ENCODE data around the gene GAB2. TPM values are rescaled to one million over a fixed set of nuclear protein-coding genes. Genes with fewer than 3 reads are reported as not detected.
A peak's percentile ranks its signal among the peaks of the same experiment; 100 is the strongest.

Gene GAB2
- total and polyA plus RNA-seq, 8 donors: 2.2 to 19.3 (median 8.6) TPM

DNA sequence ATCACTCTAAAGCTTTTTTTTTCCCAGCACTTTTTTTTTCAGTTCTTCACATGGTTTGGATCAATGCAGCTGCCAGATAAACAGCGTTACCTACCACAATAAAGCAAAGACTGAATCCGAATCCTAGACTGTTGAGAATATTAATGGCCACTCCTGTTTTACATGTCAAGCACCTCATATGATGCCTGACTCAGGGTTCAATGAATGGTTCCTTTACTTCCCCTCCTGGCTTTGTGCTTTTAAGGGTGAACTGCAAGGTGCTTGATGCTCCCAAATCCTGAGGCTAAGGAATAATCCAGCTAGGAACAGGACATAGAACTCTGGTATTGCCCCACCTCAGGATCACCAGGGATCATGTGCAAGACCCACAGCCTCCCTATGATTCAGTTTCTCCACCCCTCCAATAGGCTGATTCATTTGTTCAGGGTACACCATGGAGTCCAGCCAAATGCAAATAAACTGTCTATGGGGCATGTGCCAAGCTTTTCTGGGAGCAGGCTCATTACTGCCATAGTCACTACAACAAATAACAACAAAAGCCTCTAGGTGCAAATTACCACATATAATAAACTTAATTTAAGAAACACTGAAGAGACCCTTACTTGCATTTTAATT lies 104.3 kb downstream of the GAB2 start:
- Histone ChIP-seq H3K4me3 (no peak overlapping the region), H3K9me3 (no peaks in the 10 kb centered on the region), H3K4me1 (peaks cover 27 to 51% (median 35%) of the 10 kb centered on the region in 4 donors), H3K27me3 (no peaks in the 10 kb centered on the region), H3K36me3 (no peaks in the 10 kb centered on the region), H3K27ac (peak overlapping the region in 1 of 5 donors; percentile 19)
- TF ChIP-seq, protein P1, sequence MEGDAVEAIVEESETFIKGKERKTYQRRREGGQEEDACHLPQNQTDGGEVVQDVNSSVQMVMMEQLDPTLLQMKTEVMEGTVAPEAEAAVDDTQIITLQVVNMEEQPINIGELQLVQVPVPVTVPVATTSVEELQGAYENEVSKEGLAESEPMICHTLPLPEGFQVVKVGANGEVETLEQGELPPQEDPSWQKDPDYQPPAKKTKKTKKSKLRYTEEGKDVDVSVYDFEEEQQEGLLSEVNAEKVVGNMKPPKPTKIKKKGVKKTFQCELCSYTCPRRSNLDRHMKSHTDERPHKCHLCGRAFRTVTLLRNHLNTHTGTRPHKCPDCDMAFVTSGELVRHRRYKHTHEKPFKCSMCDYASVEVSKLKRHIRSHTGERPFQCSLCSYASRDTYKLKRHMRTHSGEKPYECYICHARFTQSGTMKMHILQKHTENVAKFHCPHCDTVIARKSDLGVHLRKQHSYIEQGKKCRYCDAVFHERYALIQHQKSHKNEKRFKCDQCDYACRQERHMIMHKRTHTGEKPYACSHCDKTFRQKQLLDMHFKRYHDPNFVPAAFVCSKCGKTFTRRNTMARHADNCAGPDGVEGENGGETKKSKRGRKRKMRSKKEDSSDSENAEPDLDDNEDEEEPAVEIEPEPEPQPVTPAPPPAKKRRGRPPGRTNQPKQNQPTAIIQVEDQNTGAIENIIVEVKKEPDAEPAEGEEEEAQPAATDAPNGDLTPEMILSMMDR (IDR thresholded peaks at IDR 0.05): no peak
- peak in 2 of 3 donors; percentile 45 to 80 for TF ChIP-seq POLR2AphosphoS5 (IDR thresholded peaks at IDR 0.05)
- intact Hi-C loops (cut with DNase I; ENCODE audit: low total_unique reads): no loop called here
- peak; percentile 31 to 32 for DNase-seq
- WGBS, 5 donors: 69 to 87% (median 85%) methylated on average over 2 of the region's 2 CpGs

DNA sequence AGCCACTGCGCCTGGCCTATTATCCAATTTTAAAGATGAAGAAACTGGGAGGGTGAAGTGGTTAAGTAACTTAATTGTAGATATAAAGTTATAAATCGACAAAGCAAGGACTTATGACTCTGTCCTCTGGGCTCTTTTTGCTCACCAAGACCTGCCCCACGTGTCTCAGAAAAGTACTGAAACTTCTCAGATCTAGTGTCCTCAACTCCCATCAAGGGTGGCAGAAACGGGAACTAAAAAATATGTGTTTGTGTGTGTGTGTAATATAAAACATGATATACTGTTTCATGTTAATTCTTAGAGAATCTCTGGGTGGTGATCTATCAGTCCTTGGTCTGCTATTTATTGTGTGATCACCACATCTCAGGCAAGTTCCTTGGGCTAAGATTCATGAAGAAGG lies 104.9 kb downstream of the GAB2 start:
- Histone ChIP-seq H3K4me3 (no peak overlapping the region), H3K27me3 (no peaks in the 10 kb centered on the region), H3K27ac (peak overlapping the region in 1 of 5 donors; percentile 19), H3K36me3 (no peaks in the 10 kb centered on the region), H3K9me3 (no peaks in the 10 kb centered on the region), H3K4me1 (peaks cover 27 to 46% (median 33%) of the 10 kb centered on the region in 4 donors)
- intact Hi-C loops (cut with DNase I; ENCODE audit: low total_unique reads): no loop called here
- DNase-seq: no peak
- TF ChIP-seq POLR2A (IDR thresholded peaks at IDR 0.05) (no peak), POLR2AphosphoS5 (IDR thresholded peaks at IDR 0.05) (no peak)
- TF ChIP-seq, protein P1 (IDR thresholded peaks at IDR 0.05): no peak
- WGBS, 5 donors: 85 to 97% (median 90%) methylated on average over 4 of the region's 4 CpGs

DNA sequence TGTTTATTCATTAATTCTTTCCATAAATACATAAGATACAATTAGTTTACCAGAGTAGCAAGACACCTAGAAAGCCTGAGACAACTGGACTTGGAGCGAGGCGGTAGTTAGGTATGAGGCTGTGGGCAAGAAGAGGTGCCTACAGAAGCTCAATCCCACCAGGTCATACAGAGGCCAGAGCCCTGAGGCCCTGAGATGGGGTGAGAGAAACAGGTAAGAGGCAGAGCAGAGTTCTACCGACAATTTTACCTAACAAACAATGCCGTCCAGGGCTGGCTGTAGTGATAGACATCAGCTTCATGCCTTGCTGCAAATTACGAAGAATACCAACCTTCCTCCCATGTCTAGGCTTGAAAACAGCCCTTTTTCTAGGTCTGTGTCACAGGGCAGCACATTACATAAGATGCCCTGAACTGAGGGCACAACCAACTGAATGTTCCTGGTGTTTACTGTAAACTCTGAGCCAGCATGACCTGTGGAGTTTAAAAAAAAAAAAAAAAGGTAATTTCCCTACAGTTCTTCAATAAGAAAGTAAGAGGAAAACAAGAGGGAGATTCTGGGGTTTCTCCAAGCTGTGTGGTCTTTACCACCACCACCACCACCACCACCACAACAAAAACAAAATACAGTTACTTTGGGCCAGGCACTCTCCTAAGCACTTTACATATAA lies 105.8 kb downstream of the GAB2 start:
- 84 to 93% (median 85%) methylated on average over 5 of the region's 5 CpGs for WGBS, 5 donors
- intact Hi-C loops (cut with DNase I; ENCODE audit: low total_unique reads): no loop called here
- DNase-seq: no peak

DNA sequence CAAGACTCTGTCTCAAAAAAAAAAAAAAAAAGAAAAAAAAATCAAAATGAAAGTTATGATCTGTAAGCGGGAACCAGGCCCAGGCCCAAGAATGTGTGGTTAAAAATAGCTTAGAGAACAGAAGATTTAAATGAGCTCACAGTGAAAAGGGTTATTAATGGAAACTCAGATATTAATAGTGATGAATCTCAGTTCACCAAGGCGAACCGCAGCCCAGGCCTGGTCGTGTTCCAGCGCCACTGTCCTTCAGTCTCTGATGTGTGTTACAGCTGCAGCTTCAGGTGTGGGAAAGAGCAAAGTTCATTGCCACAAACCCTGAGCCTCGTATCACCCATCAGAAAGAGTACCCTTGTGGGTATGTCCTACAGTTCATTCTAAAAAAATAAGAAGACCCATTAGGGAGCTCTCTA lies 107.1 kb downstream of the GAB2 start:
- intact Hi-C loops (cut with DNase I; ENCODE audit: low total_unique reads): no loop called here
- TF ChIP-seq EP300 (IDR thresholded peaks at IDR 0.05): no peak
- TF ChIP-seq, protein P1 (IDR thresholded peaks at IDR 0.05): no peak
- TF ChIP-seq POLR2A (IDR thresholded peaks at IDR 0.05): no peak
- TF ChIP-seq POLR2AphosphoS5 (IDR thresholded peaks at IDR 0.05): no peak
- DNase-seq: peak; percentile 31 to 72
- Histone ChIP-seq H3K36me3 (no peaks in the 10 kb centered on the region), H3K4me3 (no peak overlapping the region), H3K4me1 (peaks cover 27 to 48% (median 36%) of the 10 kb centered on the region in 4 donors), H3K27ac (peak overlapping the region in 4 of 5 donors; percentile 14 to 60 (median 44)), H3K27me3 (no peaks in the 10 kb centered on the region), H3K9me3 (no peaks in the 10 kb centered on the region)
- 25 to 55% (median 44%) methylated on average over 6 of the region's 6 CpGs for WGBS, 5 donors

More for the DNA sequence above, 105.8 kb downstream of the GAB2 start:
- TF ChIP-seq, protein P1 (IDR thresholded peaks at IDR 0.05): no peak
- TF ChIP-seq POLR2A (IDR thresholded peaks at IDR 0.05) (no peak), EP300 (IDR thresholded peaks at IDR 0.05) (no peak), POLR2AphosphoS5 (IDR thresholded peaks at IDR 0.05) (no peak)
- Histone ChIP-seq H3K27ac (no peak overlapping the region), H3K4me1 (peaks cover 27 to 45% (median 33%) of the 10 kb centered on the region in 4 donors), H3K27me3 (no peaks in the 10 kb centered on the region), H3K9me3 (no peaks in the 10 kb centered on the region), H3K4me3 (no peak overlapping the region), H3K36me3 (no peaks in the 10 kb centered on the region)

All from stomach (tissue), 9 donors.